ENCODE data around the gene STAT4.

GRCh38 chr2:191018048-191018447 is 132.7 kb downstream of the STAT4 start:
- TF ChIP-seq CTCF (IDR thresholded peaks at IDR 0.05; ENCODE audit: low read depth, low read length) (no peak), POLR2A (IDR thresholded peaks at IDR 0.05; ENCODE audit: extremely low read depth, insufficient read length) (no peak)

All from NB4 (cell line).